CD4-positive, alpha-beta T cell treated with Interleukin-15 for 1 hour (primary cell): ENCODE data around the gene IL1RAPL2.

Experiments used
- DNase-seq: peaks from one replicate; pipeline ENCODE4 v3.0.0-alpha.2; 2020

IL1RAPL2 gene

GRCh38 chrX:105480646-105481310 lies 914.8 kb downstream of the IL1RAPL2 start:
- DNase-seq, result no peak

DNA sequence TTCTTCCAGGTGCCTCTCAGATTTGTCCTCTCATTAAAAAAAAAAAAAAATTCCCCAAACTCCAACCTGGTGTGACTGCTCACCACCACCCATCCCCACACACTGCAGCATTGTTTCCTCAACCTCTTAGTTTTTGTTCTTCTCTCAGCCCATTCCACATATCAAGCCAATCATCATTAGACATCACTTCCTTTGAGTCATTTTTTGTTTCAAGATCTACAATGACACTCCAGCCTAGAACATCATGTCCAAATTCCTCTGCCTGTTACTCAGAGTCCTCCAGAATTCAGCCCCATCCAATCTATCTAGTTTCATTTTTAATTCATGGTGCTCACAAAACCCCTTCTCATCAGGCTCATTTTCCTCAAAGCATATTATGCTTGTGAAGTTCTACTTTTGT lies 917.0 kb downstream of the IL1RAPL2 start:
- DNase-seq, result no peak

GRCh38 chrX:105488716-105489115 lies 922.7 kb downstream of the IL1RAPL2 start:
- DNase-seq, result no peak

- no peak for DNase-seq
Observed at GRCh38 chrX:105495376-105495775, 929.4 kb downstream of the IL1RAPL2 start.

DNA sequence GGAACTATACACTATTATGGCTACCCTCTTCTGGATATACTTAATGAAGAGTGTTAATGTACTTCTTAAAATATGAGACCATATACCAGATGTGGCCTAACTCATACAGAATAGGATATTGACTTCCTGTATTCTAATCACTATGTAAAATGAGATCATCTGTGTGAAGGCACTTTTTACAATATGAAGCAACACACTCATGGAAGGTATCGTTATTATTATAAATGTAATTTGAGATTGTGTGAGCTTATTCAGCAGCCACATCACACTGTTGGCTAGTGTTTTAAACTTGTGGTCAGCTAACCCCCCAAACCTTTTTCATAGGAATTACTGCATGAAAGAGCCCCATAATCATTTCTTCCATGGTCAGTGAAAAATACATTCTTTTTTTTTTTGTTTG lies 936.3 kb downstream of the IL1RAPL2 start:
- DNase-seq, result no peak

- no peak for DNase-seq
Observed at GRCh38 chrX:105515561-105515960, 949.6 kb downstream of the IL1RAPL2 start.

DNA sequence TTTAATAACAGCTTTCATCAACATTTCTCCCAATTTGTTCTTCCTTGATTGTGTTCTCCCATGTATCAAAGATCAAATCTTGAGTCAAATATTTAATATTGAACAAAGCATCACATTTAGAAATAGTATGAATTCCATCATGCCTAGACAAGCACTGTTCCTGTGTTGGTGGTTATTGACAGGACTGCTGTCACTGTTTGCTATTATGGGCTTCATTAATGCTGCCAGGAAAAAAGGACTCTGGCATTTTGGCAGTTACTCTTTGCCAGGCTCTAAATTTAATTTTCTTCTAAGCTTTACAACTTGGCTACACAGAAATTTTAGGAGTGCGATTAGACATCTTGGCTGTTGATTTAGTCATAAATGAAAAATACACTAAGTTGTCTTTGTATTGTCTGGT lies 960.4 kb downstream of the IL1RAPL2 start:
- no peak for DNase-seq

GRCh38 chrX:105527759-105528158 lies 961.8 kb downstream of the IL1RAPL2 start:
- no peak for DNase-seq

DNA sequence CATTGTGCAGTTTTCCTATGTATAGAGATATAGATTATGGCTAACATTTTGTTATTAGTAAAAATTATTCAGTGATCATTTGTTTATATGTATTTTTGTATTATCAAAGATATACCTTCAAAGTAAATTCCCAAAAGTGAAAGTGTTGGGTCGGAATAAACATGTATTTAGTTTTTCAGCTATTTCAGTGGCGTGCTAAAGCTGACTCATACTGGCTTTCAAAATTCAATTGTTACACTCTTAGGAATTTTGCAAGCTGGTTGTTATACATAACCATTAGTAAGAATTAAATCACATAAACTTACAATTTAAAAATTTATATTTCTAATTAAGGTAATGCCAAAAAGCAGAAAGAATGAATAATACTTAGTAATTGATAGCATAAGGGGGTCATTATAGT lies 968.0 kb downstream of the IL1RAPL2 start:
- DNase-seq, result no peak

DNA sequence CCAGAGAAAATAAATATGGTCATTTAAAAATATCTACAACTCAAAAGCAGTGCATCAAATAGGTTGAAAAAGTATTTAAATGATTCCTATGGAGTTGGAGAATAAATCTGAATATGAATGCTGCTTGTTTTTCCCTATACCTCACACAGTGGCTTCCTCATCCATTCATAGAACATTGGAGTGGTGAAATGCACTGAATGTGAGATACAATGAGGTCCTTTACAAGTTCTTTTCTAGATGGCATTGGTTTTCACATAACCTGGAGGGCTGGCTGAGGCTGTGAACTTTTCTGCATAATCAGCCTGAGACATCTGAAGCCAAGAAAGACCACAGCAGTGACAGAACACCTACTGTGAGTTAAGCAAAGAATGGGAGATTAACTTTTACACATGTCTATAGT lies 977.3 kb downstream of the IL1RAPL2 start:
- DNase-seq, result no peak

GRCh38 chrX:105550043-105550663 lies 984.2 kb downstream of the IL1RAPL2 start:
- DNase-seq, result no peak

- no peak for DNase-seq
Observed at GRCh38 chrX:105552395-105552794, 986.4 kb downstream of the IL1RAPL2 start.

- no peak for DNase-seq
Observed at GRCh38 chrX:105553118-105553517, 987.1 kb downstream of the IL1RAPL2 start.

DNA sequence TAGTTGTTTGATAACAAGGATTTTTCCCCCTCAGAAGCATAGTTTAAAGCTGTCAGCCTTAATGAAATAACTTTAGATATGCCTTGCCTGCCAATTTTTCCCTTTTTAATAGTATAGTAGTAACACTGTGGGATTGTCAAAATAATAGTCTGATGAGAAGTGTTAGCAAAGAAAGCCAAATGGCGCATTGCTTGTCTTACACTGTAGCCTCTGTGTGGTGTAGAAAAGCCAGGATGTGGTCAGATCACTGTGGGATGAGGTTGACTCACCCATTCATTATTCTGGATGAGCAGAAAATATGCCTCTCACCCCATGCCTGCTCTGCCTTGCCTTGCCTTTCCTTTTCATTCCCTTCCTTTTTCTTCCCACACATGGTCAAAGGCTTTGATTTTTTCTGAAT lies 998.5 kb downstream of the IL1RAPL2 start:
- no peak for DNase-seq

GRCh38 chrX:105565856-105566255 lies 999.9 kb downstream of the IL1RAPL2 start:
- no peak for DNase-seq

DNA sequence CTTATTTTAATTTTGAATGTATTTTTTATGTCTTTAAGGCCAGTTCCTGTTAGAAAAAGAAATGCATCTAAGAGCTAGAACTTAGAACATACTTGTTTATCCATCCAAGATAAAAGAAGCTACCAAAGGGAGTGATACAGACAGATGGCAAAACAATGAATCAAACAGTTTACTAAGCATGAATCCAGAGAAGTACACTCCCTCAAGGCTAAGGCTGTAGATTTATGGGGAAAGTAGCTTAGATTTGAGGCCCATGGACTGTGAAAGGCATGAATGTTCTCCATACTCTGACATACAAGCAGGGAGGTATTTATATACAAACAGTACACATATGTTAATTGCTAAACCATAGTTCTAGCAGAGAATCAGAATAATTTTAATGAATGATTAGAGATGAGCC lies 1001.1 kb downstream of the IL1RAPL2 start:
- no peak for DNase-seq

DNA sequence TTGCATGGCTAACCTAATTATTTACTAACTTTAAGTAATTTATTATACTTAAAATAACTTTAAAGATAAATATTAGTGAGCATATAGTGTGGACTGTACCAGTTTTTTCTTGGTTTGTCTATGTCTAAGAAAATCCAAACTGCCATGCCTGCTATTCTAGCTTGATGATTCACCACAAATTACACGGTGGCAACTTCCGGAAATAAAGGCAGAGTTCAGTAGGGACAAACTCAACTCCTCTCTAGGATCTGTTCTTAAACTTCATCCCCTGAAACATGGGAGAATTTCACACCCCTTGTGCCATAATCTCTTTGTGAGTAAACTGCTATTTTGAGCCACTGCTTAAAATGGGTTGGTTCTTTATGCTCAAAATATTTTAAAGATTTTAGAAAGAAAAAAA lies 1042.7 kb downstream of the IL1RAPL2 start:
- DNase-seq, result no peak

- no peak for DNase-seq
Observed at GRCh38 chrX:105609530-105609929, 1043.5 kb downstream of the IL1RAPL2 start.

GRCh38 chrX:105610411-105610810 lies 1044.4 kb downstream of the IL1RAPL2 start:
- DNase-seq, result no peak

DNA sequence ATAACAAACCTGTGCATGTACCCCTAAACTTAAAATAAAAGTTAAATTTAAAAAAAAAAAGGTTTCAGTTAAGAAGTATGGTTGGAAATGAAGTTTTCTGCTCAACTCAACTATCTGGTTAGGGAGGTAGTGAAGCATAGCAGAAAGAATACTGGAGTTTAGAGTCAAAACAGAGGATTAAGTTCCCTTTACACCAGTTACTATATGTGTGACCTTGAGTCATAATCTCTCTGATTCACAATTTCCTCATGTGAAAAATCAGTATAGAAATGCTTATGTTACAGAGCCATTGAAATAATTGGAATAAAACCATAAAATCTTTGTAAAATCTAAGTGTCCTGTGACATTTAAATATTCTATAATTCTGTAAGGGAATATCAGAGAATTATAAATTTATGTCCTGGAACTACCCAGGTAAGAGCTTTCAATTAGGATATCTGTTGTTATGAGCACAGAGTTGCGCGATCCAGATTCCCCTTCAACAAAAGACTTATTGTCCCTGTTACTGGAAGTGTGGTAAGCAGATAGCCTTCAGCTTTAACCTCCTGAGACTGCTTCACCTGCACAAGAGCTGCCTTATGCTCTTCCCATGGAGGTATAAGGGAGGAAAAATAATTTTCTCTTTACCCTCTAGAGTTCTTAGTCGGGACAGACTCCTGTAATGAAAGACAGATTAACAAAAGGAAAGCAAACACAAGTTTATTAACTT lies 1052.5 kb downstream of the IL1RAPL2 start:
- no peak for DNase-seq

DNA sequence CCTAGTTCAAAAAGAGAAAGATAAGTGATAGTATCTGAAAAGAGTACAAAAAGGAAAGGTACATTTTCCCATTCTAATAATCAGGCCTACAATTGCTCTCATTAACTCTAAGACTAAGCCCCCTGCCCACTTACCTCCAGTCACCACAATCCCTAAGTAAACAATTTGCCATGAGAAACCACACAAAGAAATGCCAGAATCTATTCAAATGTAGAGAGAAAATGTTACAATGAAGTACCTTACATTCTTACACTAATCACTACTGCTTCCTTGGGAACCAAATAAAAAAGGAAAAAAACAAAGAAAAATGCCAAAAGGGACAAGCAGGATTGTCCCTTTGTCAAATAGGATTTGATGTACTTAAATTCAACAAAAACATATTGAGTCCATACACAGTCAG lies 1068.2 kb downstream of the IL1RAPL2 start:
- no peak for DNase-seq

GRCh38 chrX:105635794-105636193 lies 1069.8 kb downstream of the IL1RAPL2 start:
- no peak for DNase-seq

DNA sequence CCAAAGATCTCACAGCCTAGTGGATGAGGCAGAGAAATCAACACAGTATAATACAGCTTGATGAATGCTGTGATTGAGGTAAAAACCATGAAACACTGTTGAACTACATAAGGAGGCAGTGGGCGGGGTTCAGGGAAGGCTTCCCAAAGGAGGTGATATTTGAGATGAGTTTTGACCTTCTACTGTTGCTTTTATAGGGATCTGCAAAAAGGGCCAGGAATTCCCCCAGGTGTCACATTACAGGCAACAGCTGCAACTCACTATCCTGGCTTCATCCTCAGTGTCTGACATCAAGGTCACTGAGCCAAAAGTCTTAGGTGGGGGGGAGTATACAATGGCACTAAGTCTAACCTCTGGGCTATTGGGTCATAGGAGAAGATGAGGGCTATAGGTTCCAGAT lies 1070.7 kb downstream of the IL1RAPL2 start:
- DNase-seq, result no peak

DNA sequence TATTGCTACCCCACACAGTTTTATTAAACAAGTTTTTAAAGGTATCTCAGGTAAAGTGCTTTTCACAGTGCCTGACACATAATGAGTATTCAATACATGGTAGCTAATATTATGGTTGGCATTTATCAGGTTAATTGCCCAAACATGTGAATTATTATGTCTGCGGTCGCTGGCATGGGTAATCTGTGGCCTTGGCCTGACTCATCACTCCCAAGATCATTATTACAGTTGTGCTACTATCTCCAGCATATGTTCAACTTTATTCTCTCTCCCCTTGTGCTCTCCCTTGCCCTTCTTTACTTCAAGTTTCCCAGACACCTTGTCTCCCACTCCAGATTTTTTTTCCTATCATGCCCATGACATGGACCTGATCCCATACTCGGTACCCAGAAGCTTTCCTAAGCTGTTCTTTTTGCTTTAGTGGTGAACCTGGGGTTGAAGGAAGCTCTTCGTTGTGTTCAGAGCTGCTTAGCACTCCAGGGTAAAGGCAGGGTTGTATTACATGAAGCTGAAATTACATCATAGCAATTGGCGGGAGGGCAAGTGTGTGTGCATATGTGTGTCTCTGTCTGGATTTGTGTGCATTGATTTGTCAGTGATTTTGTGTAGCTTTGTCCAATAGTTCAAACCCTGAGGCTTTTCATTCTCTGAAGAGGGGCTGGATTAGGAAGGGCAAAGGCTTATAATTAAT lies 1079.8 kb downstream of the IL1RAPL2 start:
- DNase-seq, result no peak
